GM10248 (cell line): Measurements from ENCODE around the gene ACTRT2.

ENCODE experiments used
- CTCF ChIA-PET: fragments of 300-600 bp; sonication (Branson Sonifier 250); formaldehyde crosslinking; extraction: SDS; loops from one replicate; lab custom pipeline; 2021; ENCODE audit warnings: antibody characterized with exemption; lab: Yijun Ruan, JAX
- POLR2A ChIA-PET: fragments of 350-650 bp; sonication (Branson Sonifier 250); formaldehyde crosslinking; extraction: SDS; loops from one replicate; lab custom pipeline; 2020; ENCODE audit warnings: antibody characterized with exemption; lab: Yijun Ruan, JAX
- DNase-seq: peaks from one replicate; pipeline ENCODE4 v3.0.0; 2012; ENCODE audit errors: extremely low spot score
- TF ChIP-seq, protein P1 (sequence below): IDR thresholded peaks from 2 replicates; pipeline ENCODE4 v1.5.1; 2012; ENCODE audit warnings: mild to moderate bottlenecking, low read depth; ENCODE audit errors: extremely low read depth, missing control alignments, control extremely low read depth

ACTRT2 gene

DNA sequence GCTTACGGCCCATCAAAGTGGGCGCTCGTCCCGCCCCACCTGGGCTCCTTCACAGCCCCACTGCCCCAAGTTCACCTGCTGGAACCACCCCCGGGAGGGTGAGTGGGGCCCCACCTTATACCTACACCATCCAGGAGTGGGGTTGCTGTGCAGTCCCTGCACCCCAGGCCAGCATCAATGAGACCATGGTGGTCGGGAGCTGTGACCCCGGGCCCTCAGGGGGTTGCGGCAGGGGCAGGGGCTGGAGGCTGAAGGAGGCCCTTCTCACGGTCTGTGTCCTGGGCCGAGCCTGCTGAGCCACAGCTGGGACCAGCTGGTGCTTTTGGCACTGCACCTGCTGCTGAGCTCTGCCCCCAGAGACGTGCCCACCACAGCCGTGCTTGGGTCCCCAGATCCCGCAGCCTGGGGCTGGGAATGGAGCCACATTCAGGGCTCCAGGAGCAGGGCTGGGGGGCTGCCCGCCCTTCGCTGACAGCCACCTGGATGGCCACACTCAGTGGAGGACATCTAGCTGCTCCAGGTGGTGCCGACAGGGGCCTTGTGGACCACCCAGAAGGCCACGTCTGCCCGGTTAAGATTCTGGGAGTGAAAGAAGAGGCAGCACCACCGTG is 17.4 kb downstream of the ACTRT2 start:
- ChIA-PET POLR2A (no interaction called here), CTCF (no interaction called here)
- no peak for DNase-seq
- TF ChIP-seq, protein P1, sequence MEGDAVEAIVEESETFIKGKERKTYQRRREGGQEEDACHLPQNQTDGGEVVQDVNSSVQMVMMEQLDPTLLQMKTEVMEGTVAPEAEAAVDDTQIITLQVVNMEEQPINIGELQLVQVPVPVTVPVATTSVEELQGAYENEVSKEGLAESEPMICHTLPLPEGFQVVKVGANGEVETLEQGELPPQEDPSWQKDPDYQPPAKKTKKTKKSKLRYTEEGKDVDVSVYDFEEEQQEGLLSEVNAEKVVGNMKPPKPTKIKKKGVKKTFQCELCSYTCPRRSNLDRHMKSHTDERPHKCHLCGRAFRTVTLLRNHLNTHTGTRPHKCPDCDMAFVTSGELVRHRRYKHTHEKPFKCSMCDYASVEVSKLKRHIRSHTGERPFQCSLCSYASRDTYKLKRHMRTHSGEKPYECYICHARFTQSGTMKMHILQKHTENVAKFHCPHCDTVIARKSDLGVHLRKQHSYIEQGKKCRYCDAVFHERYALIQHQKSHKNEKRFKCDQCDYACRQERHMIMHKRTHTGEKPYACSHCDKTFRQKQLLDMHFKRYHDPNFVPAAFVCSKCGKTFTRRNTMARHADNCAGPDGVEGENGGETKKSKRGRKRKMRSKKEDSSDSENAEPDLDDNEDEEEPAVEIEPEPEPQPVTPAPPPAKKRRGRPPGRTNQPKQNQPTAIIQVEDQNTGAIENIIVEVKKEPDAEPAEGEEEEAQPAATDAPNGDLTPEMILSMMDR = no peak

DNA sequence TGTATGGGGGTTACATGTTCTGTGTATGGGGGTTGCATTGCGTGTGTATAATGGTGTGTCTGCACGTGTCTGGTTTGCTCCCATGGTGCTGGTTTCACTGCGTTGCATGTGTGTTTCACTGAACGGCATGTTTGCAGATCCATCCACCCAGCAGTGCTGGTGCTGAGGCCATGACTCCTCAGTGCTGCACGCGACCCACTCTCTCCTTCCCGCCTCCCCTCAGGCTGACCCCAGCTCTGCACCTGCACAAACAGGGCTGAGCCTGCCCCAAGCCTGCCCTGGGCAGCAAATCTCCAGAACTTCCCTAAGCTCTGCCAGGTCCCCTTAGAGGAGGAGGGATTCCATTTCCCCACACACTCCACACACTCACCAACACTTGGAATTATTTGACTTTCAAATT is 18.7 kb downstream of the ACTRT2 start:
- no peak for DNase-seq
- ChIA-PET CTCF (no interaction called here), POLR2A (no interaction called here)
- TF ChIP-seq, protein P1 = no peak

DNA sequence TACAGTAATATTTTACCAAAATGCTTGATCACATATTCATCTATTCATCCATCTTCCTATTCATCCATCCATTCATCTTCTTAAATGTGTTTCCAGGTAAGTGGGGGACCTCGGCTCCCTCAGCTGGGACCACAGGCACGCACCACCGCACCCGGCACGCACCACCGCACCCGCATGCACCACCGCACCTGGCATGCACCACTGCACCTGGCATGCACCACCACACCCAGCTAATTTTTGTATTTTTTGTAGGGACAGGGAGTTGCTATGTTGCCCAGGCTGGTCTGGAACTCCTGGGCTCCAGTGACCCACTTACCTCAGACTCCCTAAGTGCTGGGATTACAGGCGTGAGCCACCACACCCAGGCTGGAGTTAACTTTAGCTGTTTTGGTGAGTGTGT is 21.2 kb downstream of the ACTRT2 start:
- DNase-seq = no peak
- POLR2A ChIA-PET = no interaction called here
- CTCF ChIA-PET = no interaction called here
- TF ChIP-seq, protein P1 = no peak

DNA sequence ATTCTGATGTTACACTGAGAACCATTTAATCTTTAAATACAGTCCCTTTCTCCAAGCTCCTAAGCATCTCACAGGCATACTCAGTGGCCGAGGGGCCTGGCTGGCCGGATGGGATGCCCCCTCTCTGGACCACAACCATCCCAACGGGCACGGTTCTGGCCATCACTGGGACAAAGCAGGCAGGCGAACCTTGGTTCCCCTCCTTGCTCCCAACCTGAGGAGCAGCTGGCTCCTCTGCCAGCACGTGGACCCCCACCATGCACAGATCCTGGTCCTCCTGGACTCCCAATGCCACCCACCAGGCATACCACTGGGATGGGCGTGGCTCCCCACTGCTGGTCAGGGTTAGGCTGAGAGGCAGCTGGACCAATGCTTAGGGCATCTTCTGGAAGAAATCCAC is 27.9 kb downstream of the ACTRT2 start:
- POLR2A ChIA-PET = no interaction called here
- DNase-seq = no peak
- TF ChIP-seq, protein P1 = no peak
- CTCF ChIA-PET = no interaction called here

DNA sequence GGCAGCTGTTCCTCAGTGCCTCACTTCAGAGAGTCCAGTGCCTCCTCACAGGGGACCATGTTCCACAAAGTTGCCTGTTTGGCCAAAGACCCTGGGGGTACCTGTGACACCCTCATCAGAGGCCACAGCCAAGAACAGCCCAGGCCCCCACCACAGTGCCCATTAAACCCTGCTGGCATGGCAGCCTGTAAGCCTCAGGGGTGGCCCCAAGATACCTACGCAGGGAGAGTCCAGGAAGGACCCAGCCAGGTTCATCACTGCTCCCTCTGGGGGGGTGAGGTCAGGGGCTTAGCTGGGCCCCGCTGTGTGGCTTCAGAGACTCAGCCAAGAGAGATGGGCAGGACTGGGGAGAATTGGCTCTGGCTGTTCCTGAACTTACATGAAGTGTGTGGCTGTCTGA is 28.6 kb downstream of the ACTRT2 start:
- TF ChIP-seq, protein P1 = no peak
- CTCF ChIA-PET = no interaction called here

DNA sequence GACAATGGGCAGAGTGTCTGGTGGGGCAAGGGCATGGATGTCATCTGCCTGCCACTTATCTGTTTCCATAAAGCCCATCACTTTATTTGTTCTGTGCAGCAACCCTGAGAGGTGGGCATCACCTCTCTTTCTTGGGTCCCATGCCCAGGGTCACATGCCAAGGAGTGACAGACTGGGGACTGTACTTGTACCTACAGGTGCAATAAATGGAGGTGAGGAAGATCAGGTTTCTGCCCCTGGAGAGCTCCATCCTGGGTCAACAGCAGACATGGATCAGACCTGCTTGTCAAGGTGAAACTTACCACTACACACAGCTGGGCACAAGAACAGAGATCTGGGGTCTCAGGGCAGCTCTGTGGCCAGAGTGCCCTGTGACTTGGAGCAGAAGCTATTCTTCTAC is 29.3 kb downstream of the ACTRT2 start:
- TF ChIP-seq, protein P1 = no peak

More for the DNA sequence above, 28.6 kb downstream of the ACTRT2 start:
- POLR2A ChIA-PET = no interaction called here
- no peak for DNase-seq

More for the DNA sequence above, 29.3 kb downstream of the ACTRT2 start:
- ChIA-PET CTCF (no interaction called here), POLR2A (no interaction called here)
- no peak for DNase-seq
